ENCODE measurements around the gene VEGFA.

The VEGFA gene

GRCh38 chr6:43790031-43790430 is 20.0 kb downstream of the VEGFA start:
- no peak overlapping the region for H3K27ac ChIP-seq (ENCODE audit: low read depth, low read length)
- H2AFZ ChIP-seq (ENCODE audit: low read length, unreplicated experiment) = no peak overlapping the region
- no peak overlapping the region for H3K4me3 ChIP-seq (ENCODE audit: low read depth, low read length)
- no peaks in the 10 kb centered on the region for H3K79me2 ChIP-seq (ENCODE audit: control insufficient read depth, insufficient read depth, low read length, unreplicated experiment)
- no peaks in the 10 kb centered on the region for H3K27me3 ChIP-seq (ENCODE audit: insufficient read depth, low read length)
- H3K36me3 ChIP-seq (ENCODE audit: insufficient read depth, low read length) = peaks cover 5% of the 10 kb centered on the region
- H3K4me1 ChIP-seq (ENCODE audit: control insufficient read depth, insufficient read depth, low read length, unreplicated experiment) = no peaks in the 10 kb centered on the region

GRCh38 chr6:43791745-43792422 is 21.9 kb downstream of the VEGFA start:
- H2AFZ ChIP-seq (ENCODE audit: low read length, unreplicated experiment) = no peak overlapping the region
- H3K36me3 ChIP-seq (ENCODE audit: insufficient read depth, low read length) = no peaks in the 10 kb centered on the region
- no peak overlapping the region for H3K4me3 ChIP-seq (ENCODE audit: low read depth, low read length)
- no peak overlapping the region for H3K27ac ChIP-seq (ENCODE audit: low read depth, low read length)
- H3K79me2 ChIP-seq (ENCODE audit: control insufficient read depth, insufficient read depth, low read length, unreplicated experiment) = no peaks in the 10 kb centered on the region
- H3K4me1 ChIP-seq (ENCODE audit: control insufficient read depth, insufficient read depth, low read length, unreplicated experiment) = no peaks in the 10 kb centered on the region
- no peaks in the 10 kb centered on the region for H3K27me3 ChIP-seq (ENCODE audit: insufficient read depth, low read length)

GRCh38 chr6:43793154-43793874 is 23.3 kb downstream of the VEGFA start:
- Histone ChIP-seq H3K79me2 (ENCODE audit: control insufficient read depth, insufficient read depth, low read length, unreplicated experiment) (no peaks in the 10 kb centered on the region), H3K27me3 (ENCODE audit: insufficient read depth, low read length) (no peaks in the 10 kb centered on the region), H3K36me3 (ENCODE audit: insufficient read depth, low read length) (no peaks in the 10 kb centered on the region), H2AFZ (ENCODE audit: low read length, unreplicated experiment) (no peak overlapping the region), H3K27ac (ENCODE audit: low read depth, low read length) (no peak overlapping the region), H3K4me3 (ENCODE audit: low read depth, low read length) (no peak overlapping the region), H3K4me1 (ENCODE audit: control insufficient read depth, insufficient read depth, low read length, unreplicated experiment) (peaks cover 2% of the 10 kb centered on the region)

GRCh38 chr6:43793875-43794242 is 23.8 kb downstream of the VEGFA start:
- no peaks in the 10 kb centered on the region for H3K36me3 ChIP-seq (ENCODE audit: insufficient read depth, low read length)
- H3K79me2 ChIP-seq (ENCODE audit: control insufficient read depth, insufficient read depth, low read length, unreplicated experiment) = no peaks in the 10 kb centered on the region
- peaks cover 7% of the 10 kb centered on the region for H3K4me1 ChIP-seq (ENCODE audit: control insufficient read depth, insufficient read depth, low read length, unreplicated experiment)
- H3K27ac ChIP-seq (ENCODE audit: low read depth, low read length) = no peak overlapping the region
- no peak overlapping the region for H2AFZ ChIP-seq (ENCODE audit: low read length, unreplicated experiment)
- no peaks in the 10 kb centered on the region for H3K27me3 ChIP-seq (ENCODE audit: insufficient read depth, low read length)
- no peak overlapping the region for H3K4me3 ChIP-seq (ENCODE audit: low read depth, low read length)

- no peaks in the 10 kb centered on the region for H3K27me3 ChIP-seq (ENCODE audit: insufficient read depth, low read length)
- peaks cover 20% of the 10 kb centered on the region for H3K4me1 ChIP-seq (ENCODE audit: control insufficient read depth, insufficient read depth, low read length, unreplicated experiment)
- H3K27ac ChIP-seq (ENCODE audit: low read depth, low read length) = no peak overlapping the region
- no peak overlapping the region for H3K4me3 ChIP-seq (ENCODE audit: low read depth, low read length)
- H3K36me3 ChIP-seq (ENCODE audit: insufficient read depth, low read length) = no peaks in the 10 kb centered on the region
- no peaks in the 10 kb centered on the region for H3K79me2 ChIP-seq (ENCODE audit: control insufficient read depth, insufficient read depth, low read length, unreplicated experiment)
- no peak overlapping the region for H2AFZ ChIP-seq (ENCODE audit: low read length, unreplicated experiment)
Measured at GRCh38 chr6:43795421-43795820, 25.4 kb downstream of the VEGFA start.

GRCh38 chr6:43796168-43796567 is 26.2 kb downstream of the VEGFA start:
- Histone ChIP-seq H3K27me3 (ENCODE audit: insufficient read depth, low read length) (no peaks in the 10 kb centered on the region), H3K27ac (ENCODE audit: low read depth, low read length) (no peak overlapping the region), H3K79me2 (ENCODE audit: control insufficient read depth, insufficient read depth, low read length, unreplicated experiment) (no peaks in the 10 kb centered on the region), H3K36me3 (ENCODE audit: insufficient read depth, low read length) (no peaks in the 10 kb centered on the region), H3K4me1 (ENCODE audit: control insufficient read depth, insufficient read depth, low read length, unreplicated experiment) (peaks cover 20% of the 10 kb centered on the region), H3K4me3 (ENCODE audit: low read depth, low read length) (no peak overlapping the region), H2AFZ (ENCODE audit: low read length, unreplicated experiment) (no peak overlapping the region)

GRCh38 chr6:43796903-43797890 is 27.2 kb downstream of the VEGFA start:
- no peak overlapping the region for H2AFZ ChIP-seq (ENCODE audit: low read length, unreplicated experiment)
- H3K4me3 ChIP-seq (ENCODE audit: low read depth, low read length) = no peak overlapping the region
- H3K27ac ChIP-seq (ENCODE audit: low read depth, low read length) = no peak overlapping the region
- H3K4me1 ChIP-seq (ENCODE audit: control insufficient read depth, insufficient read depth, low read length, unreplicated experiment) = peaks cover 20% of the 10 kb centered on the region
- no peaks in the 10 kb centered on the region for H3K27me3 ChIP-seq (ENCODE audit: insufficient read depth, low read length)
- H3K36me3 ChIP-seq (ENCODE audit: insufficient read depth, low read length) = no peaks in the 10 kb centered on the region
- no peaks in the 10 kb centered on the region for H3K79me2 ChIP-seq (ENCODE audit: control insufficient read depth, insufficient read depth, low read length, unreplicated experiment)

GRCh38 chr6:43797919-43798318 is 27.9 kb downstream of the VEGFA start:
- H3K27ac ChIP-seq (ENCODE audit: low read depth, low read length) = no peak overlapping the region
- H3K4me3 ChIP-seq (ENCODE audit: low read depth, low read length) = no peak overlapping the region
- no peak overlapping the region for H2AFZ ChIP-seq (ENCODE audit: low read length, unreplicated experiment)
- H3K4me1 ChIP-seq (ENCODE audit: control insufficient read depth, insufficient read depth, low read length, unreplicated experiment) = peaks cover 20% of the 10 kb centered on the region
- H3K27me3 ChIP-seq (ENCODE audit: insufficient read depth, low read length) = no peaks in the 10 kb centered on the region
- H3K36me3 ChIP-seq (ENCODE audit: insufficient read depth, low read length) = no peaks in the 10 kb centered on the region
- H3K79me2 ChIP-seq (ENCODE audit: control insufficient read depth, insufficient read depth, low read length, unreplicated experiment) = no peaks in the 10 kb centered on the region

- Histone ChIP-seq H3K4me3 (ENCODE audit: low read depth, low read length) (no peak overlapping the region), H2AFZ (ENCODE audit: low read length, unreplicated experiment) (no peak overlapping the region), H3K4me1 (ENCODE audit: control insufficient read depth, insufficient read depth, low read length, unreplicated experiment) (peaks cover 28% of the 10 kb centered on the region), H3K27me3 (ENCODE audit: insufficient read depth, low read length) (no peaks in the 10 kb centered on the region), H3K36me3 (ENCODE audit: insufficient read depth, low read length) (no peaks in the 10 kb centered on the region), H3K79me2 (ENCODE audit: control insufficient read depth, insufficient read depth, low read length, unreplicated experiment) (no peaks in the 10 kb centered on the region), H3K27ac (ENCODE audit: low read depth, low read length) (no peak overlapping the region)
Measured at GRCh38 chr6:43798688-43799444, 28.9 kb downstream of the VEGFA start.

All from ACC112 (cell line).